GM18951 (cell line): Measurements from ENCODE around the gene HDAC10.

Experiments
- POLR2A ChIP-seq: IDR thresholded peaks from 4 replicates; pipeline ENCODE4 v1.6.1; 2011; ENCODE audit warnings: mild to moderate bottlenecking; ENCODE audit not compliant: insufficient read length, insufficient read depth; ENCODE audit errors: extremely low read depth
- in situ Hi-C: fragments of 300-500 bp; cut with MboI; formaldehyde crosslinking; loops from one replicate; pipeline ENCODE4 v1.12.0; 2022; ENCODE audit warnings: low sequenced_read_pairs, mixed read lengths, inconsistent platforms; ENCODE audit not compliant: unreplicated experiment

HDAC10 gene

GRCh38 chr22:50292643-50293440 lies 41.8 kb upstream of the HDAC10 start:
- no peak for TF ChIP-seq POLR2A
- in situ Hi-C loops = no loop called here

- in situ Hi-C loops = no loop called here
- no peak for TF ChIP-seq POLR2A
Measured at GRCh38 chr22:50289942-50290630, 39.0 kb upstream of the HDAC10 start.

- in situ Hi-C loops = no loop called here
- no peak for TF ChIP-seq POLR2A
Measured at GRCh38 chr22:50289151-50289941, 38.3 kb upstream of the HDAC10 start.

GRCh38 chr22:50287731-50288130 lies 36.7 kb upstream of the HDAC10 start:
- in situ Hi-C loops = no loop called here

GRCh38 chr22:50286701-50287318 lies 35.7 kb upstream of the HDAC10 start:
- TF ChIP-seq POLR2A = no peak
- in situ Hi-C loops = no loop called here

More at GRCh38 chr22:50287731-50288130, 36.7 kb upstream of the HDAC10 start:
- no peak for TF ChIP-seq POLR2A

GRCh38 chr22:50286275-50286674 lies 35.2 kb upstream of the HDAC10 start:
- no peak for TF ChIP-seq POLR2A

GRCh38 chr22:50285568-50286229 lies 34.6 kb upstream of the HDAC10 start:
- in situ Hi-C loops = no loop called here
- no peak for TF ChIP-seq POLR2A

More at GRCh38 chr22:50286275-50286674, 35.2 kb upstream of the HDAC10 start:
- in situ Hi-C loops = no loop called here

GRCh38 chr22:50284479-50284878 lies 33.4 kb upstream of the HDAC10 start:
- TF ChIP-seq POLR2A = no peak
- in situ Hi-C loops = no loop called here

GRCh38 chr22:50283821-50284220 lies 32.8 kb upstream of the HDAC10 start:
- in situ Hi-C loops = no loop called here
- no peak for TF ChIP-seq POLR2A

- in situ Hi-C loops = no loop called here
Measured at GRCh38 chr22:50282361-50283155, 31.5 kb upstream of the HDAC10 start.

GRCh38 chr22:50281957-50282356 lies 30.9 kb upstream of the HDAC10 start:
- in situ Hi-C loops = no loop called here
- no peak for TF ChIP-seq POLR2A

More at GRCh38 chr22:50282361-50283155, 31.5 kb upstream of the HDAC10 start:
- TF ChIP-seq POLR2A = no peak

GRCh38 chr22:50281384-50281760 lies 30.3 kb upstream of the HDAC10 start:
- TF ChIP-seq POLR2A = no peak
- in situ Hi-C loops = no loop called here
